K562 (cell line): Measurements from ENCODE around the gene NUP153. TPM values are rescaled to one million over a fixed set of nuclear protein-coding genes. Genes with fewer than 3 reads are reported as not detected.

Source experiments
- AFF4 ChIP-seq: sonication (generic); formaldehyde crosslinking; IDR thresholded peaks from 2 replicates; pipeline ENCODE4 v1.8.0; 2023; ENCODE audit warnings: mild to moderate bottlenecking, missing genetic modification reagents
- ELF1 ChIP-seq: fragments of 200-800 bp; sonication (Bioruptor generic); IDR thresholded peaks from 2 replicates; pipeline ENCODE4 v1.6.1; 2016; ENCODE audit warnings: missing genetic modification characterization, missing compliant biosample characterization
- ETV6 ChIP-seq, 3 experiments: fragments of 150-350 bp in 1 of 3; sonication (generic) in 1 of 3; formaldehyde crosslinking in 1 of 3; IDR thresholded peaks; 2 replicates each; pipeline versions ENCODE4 v1.6.1 to v1.8.0; 2014 to 2022; ENCODE audit warnings: borderline replicate concordance in 2 of 3, low read depth in 2 of 3, antibody characterized with exemption in 1 of 3, low read length in 1 of 3, mild to moderate bottlenecking in 1 of 3, missing genetic modification reagents in 1 of 3
- FOXJ2 ChIP-seq: fragments of 200-800 bp; sonication (Bioruptor generic); IDR thresholded peaks from 2 replicates; pipeline ENCODE4 v1.6.1; 2016; ENCODE audit warnings: missing genetic modification characterization, missing compliant biosample characterization
- MNT ChIP-seq, 2 experiments: fragments of 450-650 bp; conservative IDR thresholded peaks; 2 replicates each; pipeline ENCODE4 v1.6.1; 2017; ENCODE audit warnings: mild to moderate bottlenecking in 2 of 2, moderate library complexity in 2 of 2
- MTA2 ChIP-seq: fragments of 450-650 bp; IDR thresholded peaks from 2 replicates; pipeline ENCODE4 v1.6.1; 2016; ENCODE audit warnings: low read depth
- MTA3 ChIP-seq: fragments of 450-650 bp; formaldehyde crosslinking; IDR thresholded peaks from 2 replicates; pipeline ENCODE4 v1.6.1; 2017; ENCODE audit warnings: mild to moderate bottlenecking, borderline replicate concordance
- PHF20 ChIP-seq: fragments of 450-650 bp; IDR thresholded peaks from 2 replicates; pipeline ENCODE4 v1.6.1; 2018; ENCODE audit not compliant: partially characterized antibody
- RFX5 ChIP-seq: IDR thresholded peaks from 2 replicates; pipeline ENCODE4 v1.6.1; 2011; ENCODE audit warnings: low read depth, mild to moderate bottlenecking, improper control_type of control experiment, low read length
- RUNX1 ChIP-seq: sonication (generic); IDR thresholded peaks from 2 replicates; pipeline ENCODE4 v1.6.1; 2016; ENCODE audit warnings: antibody characterized with exemption, low read depth
- TBL1XR1 ChIP-seq, 2 experiments: IDR thresholded peaks; 2 replicates each; pipeline ENCODE4 v1.6.1; 2012; ENCODE audit warnings: improper control_type of control experiment in 2 of 2, low read length in 2 of 2, mild to moderate bottlenecking in 1 of 2
- ZFP36 ChIP-seq: fragments of 150-350 bp; IDR thresholded peaks from 2 replicates; pipeline ENCODE4 v1.6.1; 2018; ENCODE audit warnings: low read length, low read depth; ENCODE audit not compliant: partially characterized antibody
- ZFX ChIP-seq: sonication (generic); formaldehyde crosslinking; IDR thresholded peaks from 2 replicates; pipeline ENCODE4 v1.8.0; 2022; ENCODE audit warnings: mild to moderate bottlenecking, missing genetic modification reagents, moderate library complexity
- ZNF133 ChIP-seq: fragments of 250-450 bp; sonication (Bioruptor Pico); IDR thresholded peaks from 2 replicates; pipeline ENCODE4 v1.4.0; 2020; ENCODE audit warnings: mild to moderate bottlenecking
- polyA plus RNA-seq, 8 experiments: library from polyadenylated mRNA; depleted of rRNA in 4 of 8; stranded (reverse) in 5 of 8; unstranded in 3 of 8; fragments of >200 nt; fragmentation: Nextera tagmentation in 2 of 8; fragmentation: Illumina TruSeq in 1 of 8; extraction: Ambion mirVana in 2 of 8; extraction: Trizol in 1 of 8; gene quantifications; 2 replicates each; pipeline versions ENCODE4 v1.2.1 to v1.2.3, GENCODE V29; 2011 to 2014; ENCODE audit warnings: inconsistent platforms in 1 of 8, missing spikeins in 1 of 8
- total RNA-seq, 7 experiments: library from RNA; depleted of rRNA in 6 of 7; stranded (reverse); fragments of >200 nt in 6 of 7; fragmentation: Illumina TruSeq in 2 of 7; extraction: Trizol in 2 of 7; gene quantifications; 2 replicates each; pipeline versions ENCODE4 v1.2.1 to v1.2.3, GENCODE V29; 2011 to 2021; ENCODE audit warnings: low replicate concordance in 1 of 7
- TF ChIP-seq, protein P1 (sequence below): fragments of 450-650 bp; formaldehyde crosslinking; IDR thresholded peaks from 2 replicates; pipeline ENCODE4 v1.4.0; 2020; ENCODE audit warnings: mild to moderate bottlenecking, moderate library complexity
- TF ChIP-seq, protein P2 (sequence below): fragments of 450-650 bp; IDR thresholded peaks from one replicate; pipeline ENCODE4 v1.6.1; 2018; ENCODE audit warnings: mild to moderate bottlenecking, moderate library complexity; ENCODE audit not compliant: partially characterized antibody
- TF ChIP-seq, protein P3 (sequence below): fragments of 450-650 bp; IDR thresholded peaks from 2 replicates; pipeline ENCODE4 v1.6.1; 2016; ENCODE audit warnings: missing biosample characterization, missing genetic modification characterization

The NUP153 gene
- total and polyA plus RNA-seq, 9 of the 15 experiments (the other 6 are each of a cell fraction or from before 2014, with no cell fraction given) = 21.9 to 110 (median 84.8) TPM

DNA sequence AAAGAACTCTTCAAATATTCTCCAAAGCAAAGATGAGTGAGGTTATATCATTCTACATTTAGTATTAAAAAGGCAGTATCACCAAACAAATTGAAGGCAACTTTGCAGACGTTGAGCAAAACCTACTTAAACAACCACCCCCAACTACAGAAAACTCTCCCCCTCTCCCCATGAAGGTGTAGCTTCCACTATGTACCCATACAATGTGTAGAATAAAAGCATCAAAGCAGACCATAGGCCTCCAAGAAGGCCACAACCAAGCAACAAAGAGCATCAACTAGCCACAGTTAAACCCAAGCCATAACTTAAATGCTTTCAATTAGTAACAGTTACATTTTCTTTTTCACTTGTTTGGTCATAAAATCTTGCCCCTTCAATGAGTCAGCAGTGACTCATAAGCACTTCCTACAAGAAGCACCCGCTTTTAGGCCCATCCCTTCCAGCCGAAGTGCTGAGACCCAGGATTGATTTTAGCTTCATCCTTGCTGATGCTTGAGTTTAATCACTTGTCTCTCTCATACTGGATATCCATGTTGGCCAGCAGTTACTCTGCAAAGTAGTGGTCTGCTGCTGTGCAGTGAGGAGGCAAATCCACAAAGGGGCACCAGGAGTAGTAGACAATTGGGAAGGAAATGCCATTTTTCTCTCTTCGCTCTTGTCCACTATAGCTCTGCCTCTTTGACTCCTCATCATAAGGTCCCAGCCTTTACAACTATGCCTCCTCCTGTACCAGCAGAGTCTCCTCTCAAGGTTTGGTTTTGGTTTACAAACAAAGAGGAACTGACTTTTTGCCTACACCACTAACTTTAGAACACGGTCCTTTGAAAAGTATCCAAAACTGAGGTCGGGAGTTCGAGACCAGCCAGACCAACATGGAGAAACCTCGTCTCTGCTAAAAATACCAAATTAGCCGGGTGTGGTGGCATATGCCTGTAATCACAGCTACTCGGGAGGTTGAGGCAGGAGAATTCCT is 8.4 kb upstream of the NUP153 start (continued):
- 0 out of 4 replicates have a peak, but pooled peaks have one; percentile 26 to 33 for TF ChIP-seq MNT (conservative IDR thresholded peaks at IDR 0.05)
- no peak for TF ChIP-seq FOXJ2 (tag)
- TF ChIP-seq PHF20 = no peak
- TF ChIP-seq, protein P1, sequence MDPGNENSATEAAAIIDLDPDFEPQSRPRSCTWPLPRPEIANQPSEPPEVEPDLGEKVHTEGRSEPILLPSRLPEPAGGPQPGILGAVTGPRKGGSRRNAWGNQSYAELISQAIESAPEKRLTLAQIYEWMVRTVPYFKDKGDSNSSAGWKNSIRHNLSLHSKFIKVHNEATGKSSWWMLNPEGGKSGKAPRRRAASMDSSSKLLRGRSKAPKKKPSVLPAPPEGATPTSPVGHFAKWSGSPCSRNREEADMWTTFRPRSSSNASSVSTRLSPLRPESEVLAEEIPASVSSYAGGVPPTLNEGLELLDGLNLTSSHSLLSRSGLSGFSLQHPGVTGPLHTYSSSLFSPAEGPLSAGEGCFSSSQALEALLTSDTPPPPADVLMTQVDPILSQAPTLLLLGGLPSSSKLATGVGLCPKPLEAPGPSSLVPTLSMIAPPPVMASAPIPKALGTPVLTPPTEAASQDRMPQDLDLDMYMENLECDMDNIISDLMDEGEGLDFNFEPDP (CRISPR knock-in tag) = no peak
- TF ChIP-seq, protein P2, sequence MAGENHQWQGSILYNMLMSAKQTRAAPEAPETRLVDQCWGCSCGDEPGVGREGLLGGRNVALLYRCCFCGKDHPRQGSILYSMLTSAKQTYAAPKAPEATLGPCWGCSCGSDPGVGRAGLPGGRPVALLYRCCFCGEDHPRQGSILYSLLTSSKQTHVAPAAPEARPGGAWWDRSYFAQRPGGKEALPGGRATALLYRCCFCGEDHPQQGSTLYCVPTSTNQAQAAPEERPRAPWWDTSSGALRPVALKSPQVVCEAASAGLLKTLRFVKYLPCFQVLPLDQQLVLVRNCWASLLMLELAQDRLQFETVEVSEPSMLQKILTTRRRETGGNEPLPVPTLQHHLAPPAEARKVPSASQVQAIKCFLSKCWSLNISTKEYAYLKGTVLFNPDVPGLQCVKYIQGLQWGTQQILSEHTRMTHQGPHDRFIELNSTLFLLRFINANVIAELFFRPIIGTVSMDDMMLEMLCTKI = no peak
- no peak for TF ChIP-seq RUNX1
- TF ChIP-seq MTA2 = no peak
- no peak for TF ChIP-seq ZFP36
- TF ChIP-seq ZNF133 (CRISPR knock-in tag) = no peak
- TF ChIP-seq RFX5 = no peak
- no peak; the same call in 1 of the 2 replicates for TF ChIP-seq AFF4 (CRISPR knock-in tag)
- TF ChIP-seq, protein P3, sequence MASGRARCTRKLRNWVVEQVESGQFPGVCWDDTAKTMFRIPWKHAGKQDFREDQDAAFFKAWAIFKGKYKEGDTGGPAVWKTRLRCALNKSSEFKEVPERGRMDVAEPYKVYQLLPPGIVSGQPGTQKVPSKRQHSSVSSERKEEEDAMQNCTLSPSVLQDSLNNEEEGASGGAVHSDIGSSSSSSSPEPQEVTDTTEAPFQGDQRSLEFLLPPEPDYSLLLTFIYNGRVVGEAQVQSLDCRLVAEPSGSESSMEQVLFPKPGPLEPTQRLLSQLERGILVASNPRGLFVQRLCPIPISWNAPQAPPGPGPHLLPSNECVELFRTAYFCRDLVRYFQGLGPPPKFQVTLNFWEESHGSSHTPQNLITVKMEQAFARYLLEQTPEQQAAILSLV (tag) = no peak
- TF ChIP-seq ELF1 (tag) = no peak
- no peak for TF ChIP-seq TBL1XR1 (IDR thresholded peaks at IDR 0.05; ENCODE audit: low read length in 2 of 2)
- TF ChIP-seq ETV6 (IDR thresholded peaks at IDR 0.05; ENCODE audit: borderline replicate concordance in 1 of 2, low read depth in 2 of 2, low read length in 1 of 2) = no peak
- TF ChIP-seq ETV6 (CRISPR knock-in tag; IDR thresholded peaks at IDR 0.05; ENCODE audit: borderline replicate concordance) = no peak
- TF ChIP-seq ZFX = peak; percentile 43; the same call in 1 of the 2 replicates
- TF ChIP-seq MTA3 = peak; percentile 74
